ENCODE measurements around the gene RERE.

RERE gene

GRCh38 chr1:8420318-8420717 lies 397.1 kb downstream of the RERE start:
- Histone ChIP-seq H2AFZ (ENCODE audit: low read length) (no peak overlapping the region), H2AK5ac (ENCODE audit: low read depth, low read length) (no peak overlapping the region), H3K4me1 (ENCODE audit: control insufficient read depth in 2 of 2, insufficient read depth in 1 of 2, low read depth in 1 of 2, low read length in 2 of 2) (peaks cover 32 to 45% of the 10 kb centered on the region in 2 donors), H3K9me3 (replicated peaks in 1 of 2; ENCODE audit: control insufficient read depth in 2 of 2, insufficient read depth in 1 of 2, low read depth in 1 of 2, low read length in 2 of 2) (peaks cover 0 to 3% of the 10 kb centered on the region in 2 donors), H3K79me1 (ENCODE audit: low read depth, low read length) (peaks cover 2% of the 10 kb centered on the region), H3K4me2 (ENCODE audit: insufficient read depth, low read length, poor library complexity, severe bottlenecking) (no peak overlapping the region), H3K4ac (ENCODE audit: low read length) (no peak overlapping the region), H3K9ac (ENCODE audit: low read depth, low read length, poor library complexity) (no peak overlapping the region), H4K91ac (ENCODE audit: low read depth, low read length, poor library complexity) (no peak overlapping the region), H3K27ac (replicated peaks; ENCODE audit: low read length) (peak overlapping the region; percentile 49), H2BK15ac (ENCODE audit: low read length) (no peak overlapping the region), H2BK5ac (ENCODE audit: low read length) (no peak overlapping the region), H3K23ac (ENCODE audit: low read depth, low read length, poor library complexity) (no peak overlapping the region), H2BK12ac (ENCODE audit: low read length) (no peak overlapping the region), H4K8ac (ENCODE audit: low read depth, low read length) (no peak overlapping the region), H3K27me3 (ENCODE audit: control insufficient read depth in 3 of 3, insufficient read depth in 3 of 3, low read depth in 1 of 3, low read length in 3 of 3) (no peaks in the 10 kb centered on the region), H3K14ac (ENCODE audit: low read length) (no peak overlapping the region), H3K18ac (ENCODE audit: low read length) (no peak overlapping the region), H2BK120ac (ENCODE audit: low read depth, low read length) (no peak overlapping the region), H3K4me3 (ENCODE audit: low read length in 2 of 2) (no peak overlapping the region), H3K36me3 (replicated peaks in 1 of 2; ENCODE audit: control insufficient read depth in 2 of 2, insufficient read depth in 2 of 2, low read length in 2 of 2) (peaks cover 0 to 62% of the 10 kb centered on the region in 2 donors)
- no peak for DNase-seq (ENCODE audit: low spot score)

DNA sequence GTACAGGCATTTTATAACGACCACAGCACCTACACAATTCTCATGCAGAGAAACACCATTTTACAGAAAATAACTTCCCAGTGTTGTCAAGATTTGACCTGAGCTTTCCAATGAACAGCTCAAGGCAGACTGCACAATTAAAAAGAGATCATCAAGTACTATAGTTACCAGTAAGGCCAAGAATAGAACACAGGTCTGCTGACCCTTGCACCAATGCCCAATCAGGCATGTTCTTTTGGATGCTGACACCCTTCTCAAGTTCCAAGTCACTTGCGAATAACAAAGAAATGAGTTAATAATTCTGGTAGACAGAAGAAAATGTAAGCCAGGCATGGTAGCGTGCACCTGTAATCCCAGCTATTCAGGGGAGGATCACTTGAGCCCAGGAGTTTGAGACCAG lies 397.6 kb downstream of the RERE start:
- Histone ChIP-seq H2AK5ac (ENCODE audit: low read depth, low read length) (no peak overlapping the region), H4K91ac (ENCODE audit: low read depth, low read length, poor library complexity) (no peak overlapping the region), H3K9ac (ENCODE audit: low read depth, low read length, poor library complexity) (no peak overlapping the region), H2AFZ (ENCODE audit: low read length) (no peak overlapping the region), H3K18ac (ENCODE audit: low read length) (no peak overlapping the region), H3K23ac (ENCODE audit: low read depth, low read length, poor library complexity) (no peak overlapping the region), H3K4me2 (ENCODE audit: insufficient read depth, low read length, poor library complexity, severe bottlenecking) (no peak overlapping the region), H2BK12ac (ENCODE audit: low read length) (no peak overlapping the region), H3K4ac (ENCODE audit: low read length) (no peak overlapping the region), H3K27me3 (ENCODE audit: control insufficient read depth in 3 of 3, insufficient read depth in 3 of 3, low read depth in 1 of 3, low read length in 3 of 3) (no peaks in the 10 kb centered on the region), H4K8ac (ENCODE audit: low read depth, low read length) (no peak overlapping the region), H3K36me3 (replicated peaks in 1 of 2; ENCODE audit: control insufficient read depth in 2 of 2, insufficient read depth in 2 of 2, low read length in 2 of 2) (peaks cover 0 to 66% of the 10 kb centered on the region in 2 donors), H2BK15ac (ENCODE audit: low read length) (no peak overlapping the region), H3K4me1 (ENCODE audit: control insufficient read depth in 2 of 2, insufficient read depth in 1 of 2, low read depth in 1 of 2, low read length in 2 of 2) (peaks cover 29 to 42% of the 10 kb centered on the region in 2 donors), H2BK120ac (ENCODE audit: low read depth, low read length) (no peak overlapping the region), H3K14ac (ENCODE audit: low read length) (no peak overlapping the region), H3K79me1 (ENCODE audit: low read depth, low read length) (peaks cover 2% of the 10 kb centered on the region), H3K27ac (replicated peaks; ENCODE audit: low read length) (peak overlapping the region; percentile 69), H3K9me3 (replicated peaks in 1 of 2; ENCODE audit: control insufficient read depth in 2 of 2, insufficient read depth in 1 of 2, low read depth in 1 of 2, low read length in 2 of 2) (peaks cover 0 to 3% of the 10 kb centered on the region in 2 donors), H2BK5ac (ENCODE audit: low read length) (no peak overlapping the region), H3K4me3 (ENCODE audit: low read length in 2 of 2) (no peak overlapping the region)
- no peak for DNase-seq (ENCODE audit: low spot score)
- WGBS, 2 donors (ENCODE audit: extremely low coverage in 2 of 2, insufficient read length in 2 of 2, insufficient replicate concordance in 1 of 2): no CpG with 5 or more reads among the region's 3 CpGs

DNA sequence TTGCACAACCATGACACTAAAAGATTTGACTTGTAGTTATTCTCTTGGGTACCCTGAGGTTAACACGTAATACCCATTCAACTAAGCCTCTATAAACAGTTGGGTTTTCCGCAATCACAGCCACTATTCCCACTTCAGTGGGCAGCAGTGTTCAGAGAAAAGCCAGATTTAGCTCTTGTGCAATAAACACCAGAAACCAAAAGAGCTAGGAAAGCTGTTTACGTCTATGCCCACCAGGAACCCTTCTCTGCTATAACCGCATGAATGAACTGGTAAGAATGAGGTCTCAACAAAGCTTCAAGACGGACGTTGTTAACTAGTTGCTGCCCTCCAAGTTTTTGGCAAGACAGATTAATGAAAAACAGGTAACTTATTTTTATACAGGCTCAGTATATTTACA lies 398.3 kb downstream of the RERE start:
- Histone ChIP-seq H3K9ac (ENCODE audit: low read depth, low read length, poor library complexity) (no peak overlapping the region), H3K18ac (ENCODE audit: low read length) (no peak overlapping the region), H3K4me1 (ENCODE audit: control insufficient read depth in 2 of 2, insufficient read depth in 1 of 2, low read depth in 1 of 2, low read length in 2 of 2) (peaks cover 23 to 36% of the 10 kb centered on the region in 2 donors), H4K91ac (ENCODE audit: low read depth, low read length, poor library complexity) (no peak overlapping the region), H3K36me3 (replicated peaks in 1 of 2; ENCODE audit: control insufficient read depth in 2 of 2, insufficient read depth in 2 of 2, low read length in 2 of 2) (peaks cover 0 to 73% of the 10 kb centered on the region in 2 donors), H2BK12ac (ENCODE audit: low read length) (no peak overlapping the region), H4K8ac (ENCODE audit: low read depth, low read length) (no peak overlapping the region), H3K79me1 (ENCODE audit: low read depth, low read length) (peaks cover 2% of the 10 kb centered on the region), H2AFZ (ENCODE audit: low read length) (no peak overlapping the region), H2BK120ac (ENCODE audit: low read depth, low read length) (no peak overlapping the region), H2AK5ac (ENCODE audit: low read depth, low read length) (no peak overlapping the region), H3K23ac (ENCODE audit: low read depth, low read length, poor library complexity) (no peak overlapping the region), H3K4me2 (ENCODE audit: insufficient read depth, low read length, poor library complexity, severe bottlenecking) (no peak overlapping the region), H2BK5ac (ENCODE audit: low read length) (no peak overlapping the region), H3K27me3 (ENCODE audit: control insufficient read depth in 3 of 3, insufficient read depth in 3 of 3, low read depth in 1 of 3, low read length in 3 of 3) (no peaks in the 10 kb centered on the region), H2BK15ac (ENCODE audit: low read length) (no peak overlapping the region), H3K27ac (replicated peaks; ENCODE audit: low read length) (no peak overlapping the region), H3K4ac (ENCODE audit: low read length) (no peak overlapping the region), H3K4me3 (ENCODE audit: low read length in 2 of 2) (no peak overlapping the region), H3K14ac (ENCODE audit: low read length) (no peak overlapping the region), H3K9me3 (replicated peaks in 1 of 2; ENCODE audit: control insufficient read depth in 2 of 2, insufficient read depth in 1 of 2, low read depth in 1 of 2, low read length in 2 of 2) (peaks cover 0 to 3% of the 10 kb centered on the region in 2 donors)
- WGBS, 2 donors (ENCODE audit: extremely low coverage in 2 of 2, insufficient read length in 2 of 2, insufficient replicate concordance in 1 of 2): no CpG with 5 or more reads among the region's 6 CpGs
- DNase-seq (ENCODE audit: low spot score): no peak

DNA sequence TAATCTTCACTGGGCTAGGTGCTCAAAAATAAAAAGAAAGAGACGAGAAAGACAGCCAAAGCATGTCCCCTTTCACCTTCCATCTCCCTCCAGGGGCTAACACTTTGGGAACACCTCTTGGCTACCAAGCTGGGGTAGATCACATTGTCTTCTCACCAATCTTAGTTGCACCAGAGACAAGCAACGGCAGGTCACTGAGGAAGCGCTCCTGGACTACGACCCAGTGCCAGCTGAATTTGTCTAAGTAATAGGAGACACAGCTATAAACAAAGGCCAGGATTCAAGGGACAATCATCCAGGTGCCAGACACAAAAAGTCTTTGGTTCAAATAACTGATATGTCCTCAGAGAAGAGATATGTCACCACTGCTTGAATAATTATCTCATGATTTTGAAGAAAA lies 399.1 kb downstream of the RERE start:
- H3K36me3 ChIP-seq (replicated peaks in 1 of 2; ENCODE audit: control insufficient read depth in 2 of 2, insufficient read depth in 2 of 2, low read length in 2 of 2): peaks cover 0 to 80% of the 10 kb centered on the region in 2 donors
- no CpG with 5 or more reads among the region's 4 CpGs for WGBS, 2 donors (ENCODE audit: extremely low coverage in 2 of 2, insufficient read length in 2 of 2, insufficient replicate concordance in 1 of 2)

More for the DNA sequence above, 399.1 kb downstream of the RERE start:
- Histone ChIP-seq H2BK15ac (ENCODE audit: low read length) (no peak overlapping the region), H3K4me2 (ENCODE audit: insufficient read depth, low read length, poor library complexity, severe bottlenecking) (no peak overlapping the region), H2BK120ac (ENCODE audit: low read depth, low read length) (no peak overlapping the region), H4K91ac (ENCODE audit: low read depth, low read length, poor library complexity) (no peak overlapping the region), H2AFZ (ENCODE audit: low read length) (no peak overlapping the region), H3K27me3 (ENCODE audit: control insufficient read depth in 3 of 3, insufficient read depth in 3 of 3, low read depth in 1 of 3, low read length in 3 of 3) (no peaks in the 10 kb centered on the region), H3K4me1 (ENCODE audit: control insufficient read depth in 2 of 2, insufficient read depth in 1 of 2, low read depth in 1 of 2, low read length in 2 of 2) (peaks cover 23 to 35% of the 10 kb centered on the region in 2 donors), H3K18ac (ENCODE audit: low read length) (no peak overlapping the region), H3K79me1 (ENCODE audit: low read depth, low read length) (peaks cover 2% of the 10 kb centered on the region), H3K27ac (replicated peaks; ENCODE audit: low read length) (no peak overlapping the region), H3K23ac (ENCODE audit: low read depth, low read length, poor library complexity) (no peak overlapping the region), H3K9ac (ENCODE audit: low read depth, low read length, poor library complexity) (no peak overlapping the region), H3K9me3 (replicated peaks in 1 of 2; ENCODE audit: control insufficient read depth in 2 of 2, insufficient read depth in 1 of 2, low read depth in 1 of 2, low read length in 2 of 2) (peaks cover 0 to 3% of the 10 kb centered on the region in 2 donors), H2BK12ac (ENCODE audit: low read length) (no peak overlapping the region), H3K4me3 (ENCODE audit: low read length in 2 of 2) (no peak overlapping the region), H2BK5ac (ENCODE audit: low read length) (no peak overlapping the region), H4K8ac (ENCODE audit: low read depth, low read length) (no peak overlapping the region), H3K4ac (ENCODE audit: low read length) (no peak overlapping the region), H3K14ac (ENCODE audit: low read length) (no peak overlapping the region), H2AK5ac (ENCODE audit: low read depth, low read length) (no peak overlapping the region)
- no peak for DNase-seq (ENCODE audit: low spot score)

Measured in neuronal stem cell (in vitro differentiated cells).